ENCODE results near the gene TNPO1.

The TNPO1 gene

GRCh38 chr5:72882989-72883388, 66.5 kb downstream of the TNPO1 start:
- TF ChIP-seq CTCF (IDR thresholded peaks at IDR 0.05; ENCODE audit: unreplicated experiment in 3 of 3): no peak
- Mint-ChIP-seq H3K27me3 (ENCODE audit: low read depth) (no peaks in the 10 kb centered on the region), H3K4me3 (no peak overlapping the region)

GRCh38 chr5:72883850-72884249, 67.4 kb downstream of the TNPO1 start:
- Mint-ChIP-seq H3K9me3 (no peaks in the 10 kb centered on the region), H3K4me1 (no peaks in the 10 kb centered on the region), H3K27me3 (ENCODE audit: low read depth) (no peaks in the 10 kb centered on the region), H3K4me3 (no peak overlapping the region), H3K36me3 (ENCODE audit: low read depth) (peaks cover 84% of the 10 kb centered on the region), H3K27ac (no peak overlapping the region)
- TF ChIP-seq CTCF (IDR thresholded peaks at IDR 0.05; ENCODE audit: unreplicated experiment in 3 of 3): no peak

More at GRCh38 chr5:72882989-72883388, 66.5 kb downstream of the TNPO1 start:
- H3K9me3 Mint-ChIP-seq: no peaks in the 10 kb centered on the region
- H3K27ac Mint-ChIP-seq: no peak overlapping the region
- no peaks in the 10 kb centered on the region for H3K4me1 Mint-ChIP-seq
- H3K36me3 Mint-ChIP-seq (ENCODE audit: low read depth): peaks cover 86% of the 10 kb centered on the region

GRCh38 chr5:72884892-72885291, 68.4 kb downstream of the TNPO1 start:
- H3K4me1 Mint-ChIP-seq: no peaks in the 10 kb centered on the region
- peaks cover 85% of the 10 kb centered on the region for H3K36me3 Mint-ChIP-seq (ENCODE audit: low read depth)
- no peaks in the 10 kb centered on the region for H3K9me3 Mint-ChIP-seq
- no peaks in the 10 kb centered on the region for H3K27me3 Mint-ChIP-seq (ENCODE audit: low read depth)
- no peak overlapping the region for H3K27ac Mint-ChIP-seq
- TF ChIP-seq CTCF (IDR thresholded peaks at IDR 0.05; ENCODE audit: unreplicated experiment in 3 of 3): no peak
- H3K4me3 Mint-ChIP-seq: no peak overlapping the region

- H3K4me1 Mint-ChIP-seq: no peaks in the 10 kb centered on the region
- peaks cover 90% of the 10 kb centered on the region for H3K36me3 Mint-ChIP-seq (ENCODE audit: low read depth)
These were observed 69.4 kb downstream of the TNPO1 start for GRCh38 chr5:72885824-72886223.

GRCh38 chr5:72888595-72888994, 72.1 kb downstream of the TNPO1 start:
- Mint-ChIP-seq H3K4me3 (no peak overlapping the region), H3K27me3 (ENCODE audit: low read depth) (no peaks in the 10 kb centered on the region), H3K9me3 (no peaks in the 10 kb centered on the region), H3K27ac (no peak overlapping the region), H3K36me3 (ENCODE audit: low read depth) (peaks cover 89% of the 10 kb centered on the region), H3K4me1 (no peaks in the 10 kb centered on the region)
- no peak for TF ChIP-seq CTCF (IDR thresholded peaks at IDR 0.05; ENCODE audit: unreplicated experiment in 3 of 3)

More at GRCh38 chr5:72885824-72886223, 69.4 kb downstream of the TNPO1 start:
- Mint-ChIP-seq H3K4me3 (no peak overlapping the region), H3K27me3 (ENCODE audit: low read depth) (no peaks in the 10 kb centered on the region), H3K9me3 (no peaks in the 10 kb centered on the region), H3K27ac (no peak overlapping the region)
- no peak for TF ChIP-seq CTCF (IDR thresholded peaks at IDR 0.05; ENCODE audit: unreplicated experiment in 3 of 3)

- Mint-ChIP-seq H3K9me3 (no peaks in the 10 kb centered on the region), H3K27me3 (ENCODE audit: low read depth) (no peaks in the 10 kb centered on the region), H3K4me3 (no peak overlapping the region), H3K27ac (no peak overlapping the region), H3K36me3 (ENCODE audit: low read depth) (peaks cover 90% of the 10 kb centered on the region), H3K4me1 (no peaks in the 10 kb centered on the region)
- no peak for TF ChIP-seq CTCF (IDR thresholded peaks at IDR 0.05; ENCODE audit: unreplicated experiment in 3 of 3)
These were observed 72.9 kb downstream of the TNPO1 start for GRCh38 chr5:72889324-72889723.

Data from nephron (organoid).